GM19438 (cell line): ENCODE results near the gene CADPS.

Experiments used
- ATAC-seq: cut with Tn5 transposase; IDR thresholded peaks from one replicate; pipeline ENCODE4 v1.9.1; 2021; ENCODE audit warnings: low read depth; ENCODE audit not compliant: unreplicated experiment

CADPS gene

DNA sequence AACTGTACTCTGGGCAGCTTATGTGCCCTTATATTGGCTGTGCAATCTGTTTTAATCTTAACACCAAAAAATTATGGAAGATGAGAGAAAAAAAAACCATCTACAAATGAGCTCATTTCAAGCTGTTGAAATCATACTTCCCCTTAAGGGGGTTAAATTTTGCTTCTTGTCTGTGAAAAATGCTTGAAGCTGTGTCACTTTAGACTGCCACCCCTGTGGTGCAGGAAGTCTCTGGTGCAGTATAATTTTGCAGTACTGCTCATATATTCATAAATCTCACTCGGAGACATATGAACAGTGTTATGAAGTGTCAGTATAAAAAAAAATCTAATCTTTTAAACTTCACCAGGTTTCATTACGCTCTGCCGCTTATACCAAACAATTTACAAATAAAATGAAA is 471.5 kb downstream of the CADPS start:
- ATAC-seq: no peak

DNA sequence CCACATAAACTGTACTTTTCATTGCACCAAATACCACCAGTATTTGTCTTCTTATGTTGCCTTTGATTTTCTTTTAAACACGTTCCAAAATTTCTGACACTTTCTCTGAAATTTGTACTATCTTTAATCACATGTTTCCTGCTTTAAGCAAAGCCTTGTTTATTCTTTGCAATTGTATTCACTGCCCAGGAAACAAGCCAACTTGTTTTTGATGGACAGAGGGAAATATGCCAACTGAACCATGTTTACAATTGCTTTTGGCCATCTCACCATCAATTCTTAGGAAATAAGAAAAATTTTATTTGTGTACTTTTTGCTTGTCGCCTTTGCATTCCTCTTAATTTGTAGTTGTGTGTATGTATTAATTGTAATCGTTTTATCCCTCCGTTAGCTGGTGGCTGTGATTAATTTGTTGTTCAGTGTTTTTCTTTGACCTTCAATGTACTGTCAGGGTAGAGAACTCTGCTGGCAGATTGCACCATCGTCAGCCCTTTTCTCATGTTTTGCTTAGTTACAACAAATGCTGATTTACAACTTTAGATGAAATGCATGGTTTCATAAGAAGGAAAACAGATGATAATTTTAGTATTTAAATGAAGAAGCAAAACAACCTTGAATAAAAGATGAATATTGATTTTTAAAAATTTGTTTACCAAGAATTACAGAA is 482.5 kb downstream of the CADPS start:
- no peak for ATAC-seq

DNA sequence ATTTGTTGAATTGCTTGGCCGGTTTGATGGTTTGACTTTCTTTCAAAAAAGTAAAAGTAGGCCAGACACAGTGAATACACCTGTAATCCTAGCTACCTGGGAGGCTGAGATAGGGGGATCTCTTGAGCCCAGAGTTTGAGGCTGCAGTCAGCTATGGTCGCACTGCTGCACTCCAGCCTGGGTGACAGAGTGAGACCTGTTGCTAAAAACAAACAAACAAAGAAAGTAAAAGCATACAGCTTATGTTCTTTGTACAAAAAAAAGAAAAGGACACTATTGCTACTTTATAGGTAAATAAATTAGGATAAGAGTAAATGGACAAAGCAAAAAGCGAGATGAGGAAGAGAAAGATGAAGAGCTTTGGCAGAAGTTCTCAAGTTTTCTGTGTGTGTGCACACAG is 488.0 kb downstream of the CADPS start:
- no peak for ATAC-seq

DNA sequence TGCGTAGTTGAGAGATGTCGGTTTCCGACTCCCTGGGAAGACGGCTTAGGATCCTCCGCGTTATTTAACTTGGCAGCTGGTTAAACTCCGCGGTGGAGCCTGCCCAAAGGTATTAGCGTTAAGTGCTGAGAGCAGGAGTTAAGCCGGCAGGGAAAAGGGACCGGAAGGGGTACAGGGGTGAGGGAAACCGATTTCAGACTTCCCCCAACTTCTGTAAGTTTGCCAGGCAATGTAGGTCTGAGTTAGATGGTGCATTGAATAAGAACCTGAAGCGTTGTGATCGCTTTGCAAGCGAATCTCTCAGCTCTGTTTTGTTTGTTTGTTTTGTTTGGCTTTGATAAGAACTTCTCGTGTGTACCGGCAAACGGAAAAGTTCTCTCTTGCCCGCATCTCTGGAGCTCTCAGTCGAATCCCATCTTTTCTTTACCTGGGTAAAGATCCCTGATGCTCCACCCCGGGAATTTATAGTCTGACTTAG is 495.9 kb downstream of the CADPS start:
- ATAC-seq: no peak

DNA sequence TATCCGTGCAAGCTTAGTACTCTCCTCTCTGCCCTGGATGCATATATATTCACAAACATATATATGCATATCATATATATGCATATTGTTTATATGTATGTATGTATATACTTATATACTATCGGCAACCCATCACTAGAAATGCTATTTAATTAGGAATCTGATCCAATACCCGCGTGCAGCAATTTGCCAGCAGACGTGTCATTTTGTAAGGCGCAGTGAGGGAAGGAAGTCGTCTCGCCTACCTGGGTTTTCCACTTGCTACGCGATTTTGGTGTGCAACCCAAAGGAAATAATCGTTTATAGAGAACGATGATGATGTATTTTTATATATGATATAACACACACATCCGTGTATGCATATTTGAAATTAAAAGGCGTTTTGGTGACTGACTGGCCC is 496.3 kb downstream of the CADPS start:
- no peak for ATAC-seq

DNA sequence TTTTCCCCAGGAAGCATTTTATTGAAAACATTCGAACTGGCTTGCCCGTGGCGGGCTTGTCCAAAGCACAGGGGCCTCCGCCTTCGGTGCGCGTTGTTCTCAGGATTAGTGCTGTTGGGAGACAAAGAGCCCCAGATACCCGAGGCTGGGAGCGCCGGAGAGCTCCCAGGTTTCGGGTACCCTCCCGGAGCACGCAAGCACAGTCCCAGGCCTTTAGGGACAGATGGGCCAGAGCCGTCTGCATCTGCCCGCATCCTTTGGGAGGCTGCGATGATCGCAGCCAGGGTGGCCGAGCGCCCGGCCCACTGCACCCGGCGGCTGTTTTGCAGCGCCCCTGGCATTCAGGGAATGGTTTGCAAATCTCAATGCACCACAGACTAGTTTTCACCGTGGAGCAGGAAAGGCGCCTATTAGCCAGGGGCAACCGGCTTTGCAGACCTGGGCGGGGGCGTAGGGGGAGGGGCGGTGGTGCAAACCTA is 496.9 kb downstream of the CADPS start:
- no peak for ATAC-seq

DNA sequence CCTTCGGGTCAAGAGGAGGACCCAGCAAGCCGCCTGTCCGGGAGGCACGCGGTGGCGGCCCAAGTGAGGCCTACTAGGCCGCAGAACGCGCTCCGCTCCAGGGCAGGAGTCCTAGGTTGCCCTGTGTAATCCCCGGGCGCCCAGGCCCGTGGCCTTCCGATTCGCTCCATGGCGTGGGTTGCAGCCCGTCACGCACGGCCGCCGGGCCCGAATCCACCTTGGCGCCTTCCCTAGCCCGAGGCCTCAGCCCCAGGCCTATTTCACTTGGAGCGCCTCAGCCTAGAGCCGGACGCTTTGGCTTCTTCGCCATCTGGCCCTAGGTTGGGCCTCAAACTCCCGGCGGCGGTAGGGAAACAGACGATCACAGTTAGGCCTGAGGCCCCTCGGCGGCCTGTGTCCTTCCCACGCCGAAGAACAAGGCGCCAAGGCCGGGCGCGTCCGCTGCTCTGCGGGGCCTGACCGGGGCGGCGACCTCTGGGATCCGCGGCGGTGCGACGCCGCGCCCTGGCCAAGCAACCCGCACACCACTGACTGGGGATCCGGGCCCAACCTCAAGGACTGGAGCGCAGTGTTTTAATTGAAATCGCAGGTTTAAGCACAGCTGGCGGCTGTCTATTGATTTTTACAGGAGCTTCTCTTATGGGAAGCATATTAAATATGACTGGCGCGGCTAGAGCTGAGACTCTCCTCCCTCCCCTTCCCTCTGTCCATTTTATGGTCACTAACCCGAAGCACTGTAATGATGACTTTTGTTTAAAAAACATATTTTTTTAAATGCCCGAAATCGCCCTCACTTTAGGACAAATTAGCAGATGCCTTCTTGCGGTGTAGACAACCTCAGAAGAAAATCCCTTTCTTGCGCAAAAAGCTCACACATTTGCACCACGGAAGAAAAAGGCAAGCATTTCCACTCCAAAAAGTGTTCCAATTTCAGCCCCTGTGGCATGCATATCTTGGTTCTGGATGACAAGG is 498.0 kb downstream of the CADPS start:
- ATAC-seq: no peak

DNA sequence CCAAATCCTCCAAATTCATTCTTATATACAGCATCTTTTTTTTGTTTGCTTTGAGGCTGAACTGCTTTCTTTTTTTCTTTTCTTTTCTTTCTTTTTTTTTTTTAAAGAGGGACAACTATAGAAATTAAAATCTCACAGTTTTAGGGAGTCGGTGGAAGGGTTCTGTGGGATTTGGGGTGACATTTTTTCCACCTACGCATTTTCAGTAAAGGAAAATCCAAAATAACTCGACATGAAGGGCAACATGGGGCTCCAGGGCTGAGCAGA is 498.8 kb downstream of the CADPS start:
- ATAC-seq: no peak

DNA sequence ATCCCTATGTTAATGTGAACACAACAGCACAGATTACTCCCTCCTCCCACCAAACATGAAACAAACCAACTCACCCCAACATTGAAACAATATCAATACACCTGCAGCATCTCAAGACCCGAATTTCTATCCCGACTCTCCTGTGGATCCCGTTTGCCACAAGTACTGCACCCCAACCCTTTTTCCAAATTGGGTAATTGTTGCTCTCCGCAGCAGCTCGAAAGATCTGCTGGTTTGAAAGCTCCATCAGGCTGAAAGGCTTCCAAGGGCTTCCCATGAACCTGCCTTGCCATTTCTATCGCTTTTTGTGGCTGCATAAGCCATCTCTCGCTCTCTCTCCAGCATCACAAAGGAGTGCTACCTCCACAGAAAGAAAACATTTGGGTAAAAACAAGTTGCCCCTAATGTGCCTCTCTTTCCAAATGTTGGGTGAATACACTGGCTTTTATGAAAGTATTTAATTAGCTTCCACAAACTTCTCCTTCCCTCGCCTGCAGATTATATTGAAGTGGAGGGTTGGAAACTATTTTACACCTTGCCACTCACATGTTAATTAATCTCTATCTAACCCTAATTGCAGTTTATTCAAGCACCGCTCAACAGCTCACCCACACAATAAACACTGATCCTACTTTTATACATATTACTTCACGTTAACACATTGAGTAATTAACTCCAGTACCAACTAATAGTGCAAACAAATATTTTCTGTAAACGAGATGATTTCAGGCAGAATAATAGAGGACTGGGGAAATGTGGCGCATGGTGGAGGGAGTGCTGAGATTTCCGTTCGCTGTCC is 499.4 kb downstream of the CADPS start:
- ATAC-seq: no peak

DNA sequence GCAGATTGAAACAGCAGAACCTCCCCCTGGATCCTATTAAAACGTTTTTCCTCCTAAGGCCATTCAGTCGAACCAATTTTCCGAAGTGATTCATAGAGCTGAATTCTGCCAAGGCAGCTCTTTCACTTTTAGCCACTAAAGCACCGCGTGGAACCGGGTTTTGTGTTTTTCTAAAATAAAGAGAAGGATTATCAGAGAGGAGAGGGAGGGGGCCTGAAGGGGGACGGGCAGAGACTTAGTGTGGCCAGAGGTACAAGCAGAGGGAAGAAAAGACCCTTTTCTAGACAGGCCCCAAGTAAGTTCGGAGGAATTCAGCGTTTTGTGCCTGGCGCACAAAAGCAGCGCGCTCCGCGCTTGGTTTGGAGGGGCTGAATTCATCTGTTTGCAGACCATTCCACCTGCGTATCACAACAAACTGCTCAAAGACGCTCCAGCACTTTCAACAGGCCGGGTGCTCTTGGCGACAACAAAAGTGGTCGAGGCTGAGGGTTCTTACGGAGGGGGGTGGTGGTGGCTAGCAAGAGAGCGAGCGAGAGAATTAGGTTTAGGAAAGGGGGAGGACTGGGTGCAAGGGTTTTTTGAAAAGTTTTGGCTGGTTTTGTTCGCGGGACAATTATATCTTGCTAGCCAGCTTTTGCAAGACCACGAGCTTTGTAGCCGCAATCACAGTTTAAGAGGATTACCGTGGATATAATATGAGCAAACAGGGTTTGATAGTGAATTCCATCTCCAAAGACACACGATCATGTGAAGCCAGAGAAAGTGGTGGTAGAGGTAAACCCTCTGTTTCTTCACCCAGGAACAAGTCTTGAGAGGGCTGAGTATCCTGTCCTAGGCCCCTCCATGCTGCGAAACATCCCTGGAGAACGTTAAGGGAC is 500.6 kb downstream of the CADPS start:
- no peak for ATAC-seq

DNA sequence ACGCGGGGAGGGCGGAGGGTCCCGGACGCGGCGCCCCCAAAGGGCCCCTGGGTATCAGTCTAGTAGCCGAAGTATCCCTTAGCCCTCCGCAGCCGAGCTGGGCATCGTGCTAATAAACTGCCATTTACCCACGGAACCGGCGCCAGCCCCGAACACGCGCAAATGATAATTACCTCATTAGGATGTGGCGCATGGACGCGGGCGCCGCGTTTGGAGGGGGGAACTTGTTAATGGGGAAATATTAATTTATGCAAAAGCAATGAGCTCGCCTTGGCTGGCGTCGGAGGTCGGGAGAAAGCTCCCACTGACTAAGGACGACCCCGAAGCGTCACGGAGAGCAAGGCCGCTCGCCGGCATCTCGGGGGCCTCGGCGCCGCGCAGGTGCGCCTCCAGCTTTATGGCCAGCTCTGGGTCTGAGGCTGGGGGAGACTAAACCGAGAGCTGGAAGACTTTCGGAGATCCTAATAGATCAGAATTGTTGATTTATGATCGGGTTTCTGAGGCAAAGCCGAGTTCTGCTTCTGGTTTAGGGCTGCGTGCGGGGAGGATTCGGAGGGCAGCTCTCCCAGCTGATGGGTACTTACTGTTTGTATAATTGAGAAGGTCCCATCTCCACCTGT is 501.4 kb downstream of the CADPS start:
- ATAC-seq: no peak

DNA sequence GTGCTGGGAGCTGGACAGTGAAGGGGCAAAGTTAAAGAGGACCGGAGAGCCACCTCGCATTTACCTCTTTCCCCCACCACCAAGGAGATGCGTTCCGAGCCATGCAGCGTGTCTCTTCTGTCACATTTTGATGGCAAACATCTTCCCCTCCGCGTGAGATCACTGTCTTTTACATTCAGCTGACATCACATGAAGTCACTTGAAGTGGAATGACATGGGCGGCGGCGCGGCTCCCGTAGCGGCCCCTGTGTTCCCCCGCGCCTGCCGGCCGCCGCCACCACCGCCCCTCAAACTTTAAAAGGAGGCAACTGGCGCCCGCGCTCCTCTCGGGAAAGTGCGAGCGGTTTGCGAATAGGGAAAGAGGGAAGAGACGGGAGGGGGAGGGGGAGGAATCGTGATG is 502.0 kb downstream of the CADPS start, which contains the start of gene FEZF2:
Gene FEZF2, minus strand, starts transcription at position 336 of the 400 bp plus-strand sequence. CDS start 682 bp downstream, outside the sequence.
- no peak for ATAC-seq

DNA sequence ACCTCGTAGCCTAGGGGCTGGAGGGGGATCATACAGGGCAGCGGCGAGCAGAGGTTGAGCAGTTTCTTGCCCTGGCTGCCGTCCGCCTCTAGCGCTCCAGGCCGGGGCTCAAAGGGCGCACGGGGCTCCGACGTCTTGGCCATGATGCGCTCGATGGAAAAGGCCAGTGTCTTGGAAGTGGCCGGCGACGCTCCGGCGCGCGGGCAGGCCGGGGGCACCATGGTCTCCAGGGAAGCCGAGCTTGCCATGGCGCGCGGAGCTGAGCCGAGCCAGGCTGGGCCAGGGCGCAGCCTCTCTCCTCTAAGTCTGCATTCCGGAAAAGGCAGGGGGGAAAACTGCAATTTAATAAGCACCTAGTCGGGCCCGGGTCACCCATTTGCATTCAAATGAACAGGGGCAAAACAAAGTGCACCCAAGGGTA is 502.6 kb downstream of the CADPS start:
- no peak for ATAC-seq

DNA sequence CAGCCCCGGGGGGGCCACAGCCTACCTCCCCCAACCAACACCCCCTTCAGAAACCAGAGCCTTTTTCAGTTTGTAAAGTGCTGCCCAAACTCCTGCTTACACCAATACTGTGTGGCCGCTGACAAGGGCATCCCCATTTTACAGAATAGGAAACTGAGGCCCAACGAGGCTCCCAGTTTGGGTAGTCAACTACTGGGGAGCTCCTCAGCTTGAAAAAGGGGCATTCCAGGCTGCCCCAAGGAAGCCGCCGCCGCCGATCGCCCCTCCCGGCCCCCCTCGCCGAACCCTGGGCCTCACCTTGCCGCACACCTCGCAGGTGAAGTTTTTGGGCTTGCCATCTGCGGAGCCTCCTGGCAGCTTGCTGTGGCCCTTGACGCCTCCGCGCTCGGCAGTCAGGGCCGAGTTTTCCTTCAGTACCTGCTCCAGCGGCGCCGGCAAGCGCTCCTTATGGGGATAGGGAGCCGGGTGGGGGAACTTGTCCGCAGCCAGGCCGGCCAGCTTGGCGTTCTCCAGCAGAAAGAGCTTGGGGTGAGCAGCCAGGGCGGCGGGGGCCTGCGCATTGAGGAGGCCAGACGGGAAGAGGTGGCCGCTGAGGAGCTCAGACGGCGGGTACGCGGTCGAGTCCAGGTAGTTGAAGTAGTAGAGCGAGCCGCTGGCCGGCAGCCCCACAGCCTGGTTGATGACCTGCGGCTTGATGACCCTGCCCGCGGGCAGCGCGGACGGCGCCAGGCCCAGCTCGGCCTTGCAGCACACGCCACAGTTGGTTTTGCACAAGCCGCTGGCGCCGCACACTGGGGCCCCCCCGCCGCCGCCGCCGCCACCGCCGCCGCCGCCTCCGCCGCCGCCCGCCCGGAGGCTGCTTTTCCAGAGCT is 503.3 kb downstream of the CADPS start:
- no peak for ATAC-seq

DNA sequence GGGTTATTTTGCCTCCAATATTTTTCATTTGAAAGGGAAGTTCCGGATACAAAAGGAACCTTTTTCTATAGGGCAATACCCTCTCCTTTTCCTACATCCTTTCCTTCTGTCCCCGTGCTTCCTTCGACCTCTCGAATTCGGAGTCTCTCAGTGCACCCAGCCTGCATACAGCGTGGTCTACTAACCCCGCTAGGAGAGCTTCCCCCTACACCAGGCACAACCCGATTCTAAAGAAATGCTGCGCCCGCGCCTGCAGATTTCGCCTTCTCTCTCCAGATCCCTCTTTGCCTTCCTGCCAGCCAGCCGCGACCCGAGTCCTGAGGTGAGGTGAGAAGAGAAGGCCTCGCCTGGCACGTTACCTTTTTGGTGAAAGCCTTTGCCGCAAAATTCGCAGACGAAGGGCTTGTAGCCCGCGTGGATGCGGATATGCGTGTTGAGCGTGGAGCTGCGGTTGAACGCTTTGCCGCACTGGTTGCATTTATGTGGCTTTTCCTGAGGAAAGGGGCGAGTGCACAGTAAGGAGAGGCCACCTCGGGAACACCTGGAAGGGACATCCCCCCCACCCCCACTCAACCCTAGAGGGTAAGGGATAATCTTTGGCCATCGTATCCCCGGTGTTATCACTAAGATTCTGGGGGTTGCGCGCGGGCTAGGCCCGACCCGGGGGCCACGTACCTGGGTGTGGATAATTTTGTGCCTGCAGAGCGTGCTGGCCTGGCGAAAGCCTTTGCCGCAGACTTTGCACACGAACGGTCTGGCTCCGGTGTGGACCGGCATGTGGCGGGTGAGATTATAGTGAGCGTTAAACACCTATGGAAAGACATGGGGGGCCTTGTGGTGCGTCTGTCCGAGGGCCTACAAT is 504.1 kb downstream of the CADPS start:
- ATAC-seq: no peak

DNA sequence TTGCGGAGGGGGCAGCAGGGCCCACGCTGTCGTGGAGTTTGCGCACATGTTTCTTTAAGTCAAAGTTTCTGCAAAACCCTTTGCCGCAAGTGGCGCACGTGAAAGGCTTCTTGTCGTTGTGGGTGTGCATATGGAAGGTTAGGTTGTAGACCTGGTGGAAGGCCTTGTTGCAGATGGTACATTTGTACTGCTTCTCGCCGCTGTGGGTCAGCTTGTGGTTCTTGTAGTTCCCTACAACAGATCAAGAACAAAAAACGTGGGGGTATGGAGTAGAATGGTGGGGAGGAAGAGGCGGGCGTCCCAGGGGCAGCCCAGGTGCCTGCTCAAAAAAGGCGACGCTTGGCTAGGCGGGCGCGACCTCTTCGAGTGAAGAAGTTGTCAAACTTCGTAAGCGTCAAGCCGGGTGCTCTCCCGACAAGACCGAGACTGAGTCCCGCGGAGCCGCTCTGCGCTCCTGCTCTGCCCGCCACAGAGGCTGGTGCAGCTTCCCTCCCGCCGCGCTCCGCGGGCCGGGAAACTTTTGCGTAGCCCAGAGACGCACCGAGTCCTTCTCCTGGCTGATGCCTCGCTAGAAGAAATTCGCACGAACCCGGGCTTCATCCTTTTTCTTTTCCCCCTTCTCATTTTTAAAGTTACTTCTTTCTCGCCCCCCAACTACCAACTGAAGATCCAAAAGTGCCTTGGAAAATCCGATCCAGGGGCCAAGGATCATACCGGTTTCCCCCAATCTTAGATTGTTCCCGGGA is 504.9 kb downstream of the CADPS start:
- ATAC-seq: no peak

DNA sequence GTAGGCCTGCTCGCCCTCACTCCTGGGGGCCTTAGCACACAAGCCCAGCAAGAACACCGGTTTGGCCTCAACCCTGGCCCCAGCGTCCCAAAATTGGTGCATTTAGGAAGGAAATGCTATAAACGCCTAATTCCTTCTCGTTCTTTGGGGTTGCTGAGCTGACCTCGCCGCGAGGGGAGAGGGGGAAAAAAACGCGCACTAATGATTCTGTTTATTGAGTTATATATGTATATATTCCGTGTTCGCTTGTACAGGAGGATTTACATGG is 505.8 kb downstream of the CADPS start:
- no peak for ATAC-seq
